ENCODE results near the gene VIPR2. TPM values are rescaled to one million over a fixed set of nuclear protein-coding genes. Genes with fewer than 3 reads are reported as not detected.

VIPR2 gene
- total RNA-seq, 1 experiment from 2014 or later: not detected

GRCh38 chr7:159030490-159031134 is 114.1 kb downstream of the VIPR2 start:
- Histone ChIP-seq H2AFZ (ENCODE audit: low read length) (no peak overlapping the region), H3K4me2 (ENCODE audit: low read depth, low read length, poor library complexity, severe bottlenecking) (no peak overlapping the region), H3K9ac (ENCODE audit: low read length) (no peak overlapping the region), H3K9me2 (replicated peaks; ENCODE audit: insufficient read depth, low read length) (no peaks in the 10 kb centered on the region), H3K36me3 (ENCODE audit: insufficient read depth, low read length) (no peaks in the 10 kb centered on the region), H4K20me1 (ENCODE audit: insufficient read depth, low read depth, low read length) (no peaks in the 10 kb centered on the region), H3K27ac (ENCODE audit: low read length) (no peak overlapping the region), H3K4me3 (ENCODE audit: low read length) (no peak overlapping the region), H3K27me3 (ENCODE audit: low read length) (no peaks in the 10 kb centered on the region), H3K4me1 (ENCODE audit: low read length) (no peaks in the 10 kb centered on the region), H3K79me2 (ENCODE audit: low read length) (no peaks in the 10 kb centered on the region), H3K9me3 (ENCODE audit: low read length) (no peaks in the 10 kb centered on the region)
- DNase-seq: no peak

GRCh38 chr7:159028508-159029401 is 115.9 kb downstream of the VIPR2 start:
- no peak for DNase-seq
- Histone ChIP-seq H3K4me3 (ENCODE audit: low read length) (no peak overlapping the region), H4K20me1 (ENCODE audit: insufficient read depth, low read depth, low read length) (no peaks in the 10 kb centered on the region), H2AFZ (ENCODE audit: low read length) (no peak overlapping the region), H3K4me1 (ENCODE audit: low read length) (no peaks in the 10 kb centered on the region), H3K9ac (ENCODE audit: low read length) (no peak overlapping the region), H3K79me2 (ENCODE audit: low read length) (no peaks in the 10 kb centered on the region), H3K9me3 (ENCODE audit: low read length) (no peaks in the 10 kb centered on the region), H3K27me3 (ENCODE audit: low read length) (no peaks in the 10 kb centered on the region), H3K9me2 (replicated peaks; ENCODE audit: insufficient read depth, low read length) (no peaks in the 10 kb centered on the region), H3K4me2 (ENCODE audit: low read depth, low read length, poor library complexity, severe bottlenecking) (no peak overlapping the region), H3K27ac (ENCODE audit: low read length) (no peak overlapping the region), H3K36me3 (ENCODE audit: insufficient read depth, low read length) (no peaks in the 10 kb centered on the region)

DNA sequence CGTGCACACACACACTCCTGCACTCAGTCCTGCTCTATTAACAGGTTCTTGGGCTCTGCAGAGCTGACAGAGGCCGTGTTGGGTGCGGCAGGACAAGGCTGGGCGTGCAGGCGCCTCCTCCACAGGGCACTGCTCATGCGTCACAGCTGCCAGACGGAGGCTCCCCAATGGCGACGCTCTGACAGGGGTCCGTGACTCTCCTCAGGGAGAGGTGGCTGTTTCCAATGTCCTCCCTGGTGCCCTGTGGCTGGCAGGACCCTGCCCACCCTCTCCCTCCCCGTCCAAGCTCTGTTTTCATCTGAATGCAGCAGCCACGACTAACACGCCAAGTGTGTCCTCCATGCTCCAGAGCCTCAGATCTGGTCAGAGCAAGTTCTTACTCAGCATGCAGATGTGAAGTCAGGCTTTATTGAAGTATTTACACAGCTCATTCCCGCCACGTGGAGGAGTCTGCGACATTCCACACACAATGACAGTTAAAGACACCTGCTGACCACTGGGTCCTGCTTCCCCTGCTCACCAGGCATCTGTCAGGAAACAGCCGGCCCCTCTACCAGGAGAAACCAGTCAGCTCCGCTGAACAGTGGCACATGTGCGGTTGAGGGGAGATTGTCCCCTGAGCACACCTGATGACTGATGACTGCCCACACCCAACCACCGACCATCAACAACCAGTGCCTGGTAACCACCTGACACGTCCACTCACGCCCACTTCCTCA is 116.7 kb downstream of the VIPR2 start:
- H3K4me2 ChIP-seq (ENCODE audit: low read depth, low read length, poor library complexity, severe bottlenecking): peak overlapping the region; percentile 19

GRCh38 chr7:159027056-159027788 is 117.4 kb downstream of the VIPR2 start:
- Histone ChIP-seq H3K9ac (ENCODE audit: low read length) (no peak overlapping the region), H3K27ac (ENCODE audit: low read length) (no peak overlapping the region), H3K4me2 (ENCODE audit: low read depth, low read length, poor library complexity, severe bottlenecking) (peak overlapping the region; percentile 19), H3K79me2 (ENCODE audit: low read length) (no peaks in the 10 kb centered on the region), H3K36me3 (ENCODE audit: insufficient read depth, low read length) (no peaks in the 10 kb centered on the region), H4K20me1 (ENCODE audit: insufficient read depth, low read depth, low read length) (no peaks in the 10 kb centered on the region), H2AFZ (ENCODE audit: low read length) (no peak overlapping the region), H3K4me1 (ENCODE audit: low read length) (no peaks in the 10 kb centered on the region), H3K27me3 (ENCODE audit: low read length) (no peaks in the 10 kb centered on the region), H3K9me3 (ENCODE audit: low read length) (no peaks in the 10 kb centered on the region), H3K9me2 (replicated peaks; ENCODE audit: insufficient read depth, low read length) (no peaks in the 10 kb centered on the region), H3K4me3 (ENCODE audit: low read length) (no peak overlapping the region)
- DNase-seq: no peak

More for the DNA sequence above, 116.7 kb downstream of the VIPR2 start:
- Histone ChIP-seq H2AFZ (ENCODE audit: low read length) (no peak overlapping the region), H3K9me2 (replicated peaks; ENCODE audit: insufficient read depth, low read length) (no peaks in the 10 kb centered on the region), H3K4me3 (ENCODE audit: low read length) (no peak overlapping the region), H3K9ac (ENCODE audit: low read length) (no peak overlapping the region), H3K27me3 (ENCODE audit: low read length) (no peaks in the 10 kb centered on the region), H3K9me3 (ENCODE audit: low read length) (no peaks in the 10 kb centered on the region), H3K4me1 (ENCODE audit: low read length) (no peaks in the 10 kb centered on the region), H3K79me2 (ENCODE audit: low read length) (no peaks in the 10 kb centered on the region), H3K36me3 (ENCODE audit: insufficient read depth, low read length) (no peaks in the 10 kb centered on the region), H4K20me1 (ENCODE audit: insufficient read depth, low read depth, low read length) (no peaks in the 10 kb centered on the region), H3K27ac (ENCODE audit: low read length) (no peak overlapping the region)
- DNase-seq: peak; percentile 46

- DNase-seq: no peak
Observed at GRCh38 chr7:159026271-159027055, 118.2 kb downstream of the VIPR2 start.

GRCh38 chr7:159025161-159025779 is 119.4 kb downstream of the VIPR2 start:
- H3K27me3 ChIP-seq (ENCODE audit: low read length): no peaks in the 10 kb centered on the region
- DNase-seq: no peak

More at GRCh38 chr7:159026271-159027055, 118.2 kb downstream of the VIPR2 start:
- Histone ChIP-seq H3K27me3 (ENCODE audit: low read length) (no peaks in the 10 kb centered on the region), H4K20me1 (ENCODE audit: insufficient read depth, low read depth, low read length) (no peaks in the 10 kb centered on the region), H3K4me2 (ENCODE audit: low read depth, low read length, poor library complexity, severe bottlenecking) (no peak overlapping the region), H3K9me3 (ENCODE audit: low read length) (no peaks in the 10 kb centered on the region), H3K4me1 (ENCODE audit: low read length) (no peaks in the 10 kb centered on the region), H3K4me3 (ENCODE audit: low read length) (no peak overlapping the region), H3K27ac (ENCODE audit: low read length) (no peak overlapping the region), H3K36me3 (ENCODE audit: insufficient read depth, low read length) (no peaks in the 10 kb centered on the region), H3K9ac (ENCODE audit: low read length) (no peak overlapping the region), H2AFZ (ENCODE audit: low read length) (no peak overlapping the region), H3K79me2 (ENCODE audit: low read length) (no peaks in the 10 kb centered on the region), H3K9me2 (replicated peaks; ENCODE audit: insufficient read depth, low read length) (no peaks in the 10 kb centered on the region)

DNA sequence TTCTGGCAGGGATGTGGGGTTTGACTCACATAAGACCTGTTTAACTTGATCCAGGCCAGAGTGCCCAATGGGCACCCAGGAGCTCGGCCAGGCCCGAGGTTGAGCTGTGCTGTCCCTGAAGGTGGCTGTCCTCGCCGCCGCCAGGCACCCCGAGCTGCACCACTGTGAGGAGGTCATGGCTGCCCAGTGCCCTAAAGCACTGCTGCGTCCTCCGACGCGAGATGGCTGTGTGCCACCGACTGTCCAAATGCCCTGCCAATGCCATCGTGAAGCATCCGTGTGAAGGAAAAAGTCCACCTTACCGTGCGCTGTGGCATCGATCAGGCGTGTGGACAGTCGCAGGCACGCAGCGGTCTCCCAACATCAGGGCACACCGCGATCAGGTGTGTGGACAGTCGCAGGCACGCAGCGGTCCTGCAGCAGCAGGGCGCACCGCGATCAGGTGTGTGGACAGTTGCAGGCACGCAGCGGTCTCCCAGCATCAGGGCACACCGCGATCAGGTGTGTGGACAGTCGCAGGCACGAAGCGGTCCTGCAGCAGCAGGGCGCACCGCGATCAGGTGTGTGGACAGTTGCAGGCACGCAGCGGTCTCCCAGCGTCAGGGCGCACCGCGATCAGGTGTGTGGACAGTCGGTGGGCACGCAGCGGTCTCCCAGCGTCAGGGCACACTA is 120.3 kb downstream of the VIPR2 start:
- Histone ChIP-seq H3K4me1 (ENCODE audit: low read length) (no peaks in the 10 kb centered on the region), H3K79me2 (ENCODE audit: low read length) (no peaks in the 10 kb centered on the region), H3K36me3 (ENCODE audit: insufficient read depth, low read length) (no peaks in the 10 kb centered on the region), H3K4me2 (ENCODE audit: low read depth, low read length, poor library complexity, severe bottlenecking) (no peak overlapping the region), H3K27me3 (ENCODE audit: low read length) (no peaks in the 10 kb centered on the region), H4K20me1 (ENCODE audit: insufficient read depth, low read depth, low read length) (no peaks in the 10 kb centered on the region), H2AFZ (ENCODE audit: low read length) (no peak overlapping the region), H3K27ac (ENCODE audit: low read length) (no peak overlapping the region), H3K4me3 (ENCODE audit: low read length) (no peak overlapping the region), H3K9ac (ENCODE audit: low read length) (no peak overlapping the region), H3K9me2 (replicated peaks; ENCODE audit: insufficient read depth, low read length) (no peaks in the 10 kb centered on the region), H3K9me3 (ENCODE audit: low read length) (peaks cover 11% of the 10 kb centered on the region; the same call in 1 of the 2 replicates)
- DNase-seq: no peak

More at GRCh38 chr7:159025161-159025779, 119.4 kb downstream of the VIPR2 start:
- H4K20me1 ChIP-seq (ENCODE audit: insufficient read depth, low read depth, low read length): no peaks in the 10 kb centered on the region
- H3K4me1 ChIP-seq (ENCODE audit: low read length): no peaks in the 10 kb centered on the region
- H3K4me3 ChIP-seq (ENCODE audit: low read length): no peak overlapping the region
- no peaks in the 10 kb centered on the region for H3K79me2 ChIP-seq (ENCODE audit: low read length)
- H3K27ac ChIP-seq (ENCODE audit: low read length): no peak overlapping the region
- no peak overlapping the region for H3K9ac ChIP-seq (ENCODE audit: low read length)
- H3K36me3 ChIP-seq (ENCODE audit: insufficient read depth, low read length): no peaks in the 10 kb centered on the region
- H3K9me3 ChIP-seq (ENCODE audit: low read length): peaks cover 8% of the 10 kb centered on the region; the same call in 1 of the 2 replicates
- no peak overlapping the region for H3K4me2 ChIP-seq (ENCODE audit: low read depth, low read length, poor library complexity, severe bottlenecking)
- H2AFZ ChIP-seq (ENCODE audit: low read length): no peak overlapping the region
- H3K9me2 ChIP-seq (replicated peaks; ENCODE audit: insufficient read depth, low read length): no peaks in the 10 kb centered on the region

Measured in Karpas-422 (cell line).